ENCODE measurements around the gene CDC5L.

DNA sequence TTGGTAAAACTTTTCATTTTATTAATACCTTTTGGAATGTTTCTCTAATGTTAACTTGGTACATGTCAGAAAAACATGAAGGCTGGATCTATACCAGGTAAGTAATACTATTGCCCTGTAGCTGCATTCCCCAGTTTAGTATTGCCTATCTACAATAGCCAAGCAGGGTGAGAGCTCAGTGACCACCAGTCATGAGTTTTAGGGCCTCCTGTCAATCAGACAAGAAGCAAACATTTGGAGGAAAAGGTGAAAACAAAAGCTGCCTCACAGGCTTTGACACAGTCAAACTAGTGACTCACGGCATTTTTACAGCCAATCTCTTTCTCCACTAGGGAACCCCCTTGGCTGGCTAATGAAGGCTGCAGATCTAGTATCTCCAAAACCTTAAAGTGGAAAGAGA, 9.5 kb upstream of the CDC5L start:
- no peak for TF ChIP-seq SUZ12 (IDR thresholded peaks at IDR 0.05)
- no peak for TF ChIP-seq HDGF (IDR thresholded peaks at IDR 0.05; ENCODE audit: borderline replicate concordance)
- TF ChIP-seq, protein P1, sequence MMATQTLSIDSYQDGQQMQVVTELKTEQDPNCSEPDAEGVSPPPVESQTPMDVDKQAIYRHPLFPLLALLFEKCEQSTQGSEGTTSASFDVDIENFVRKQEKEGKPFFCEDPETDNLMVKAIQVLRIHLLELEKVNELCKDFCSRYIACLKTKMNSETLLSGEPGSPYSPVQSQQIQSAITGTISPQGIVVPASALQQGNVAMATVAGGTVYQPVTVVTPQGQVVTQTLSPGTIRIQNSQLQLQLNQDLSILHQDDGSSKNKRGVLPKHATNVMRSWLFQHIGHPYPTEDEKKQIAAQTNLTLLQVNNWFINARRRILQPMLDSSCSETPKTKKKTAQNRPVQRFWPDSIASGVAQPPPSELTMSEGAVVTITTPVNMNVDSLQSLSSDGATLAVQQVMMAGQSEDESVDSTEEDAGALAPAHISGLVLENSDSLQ (IDR thresholded peaks at IDR 0.05), result no peak
- TF ChIP-seq FOXA1 (IDR thresholded peaks at IDR 0.05), result no peak
- no peak for TF ChIP-seq TARDBP (IDR thresholded peaks at IDR 0.05)
- no peak for TF ChIP-seq NFRKB (IDR thresholded peaks at IDR 0.05)
- TF ChIP-seq CTBP1 (IDR thresholded peaks at IDR 0.05; ENCODE audit: borderline replicate concordance), result no peak
- no peak for TF ChIP-seq SP1 (IDR thresholded peaks at IDR 0.05)
- no peak for TF ChIP-seq ARNT (IDR thresholded peaks at IDR 0.05)
- TF ChIP-seq ZNF384 (IDR thresholded peaks at IDR 0.05), result no peak
- no peak for TF ChIP-seq FOXK2 (IDR thresholded peaks at IDR 0.05)
- TF ChIP-seq L3MBTL2 (conservative IDR thresholded peaks at IDR 0.05), result no peak
- no peak for TF ChIP-seq ELF4 (IDR thresholded peaks at IDR 0.05)

Data from HEK293T (cell line).